ENCODE results near the gene CPEB2.

The CPEB2 gene

GRCh38 chr4:15010038-15010585 is 7.8 kb downstream of the CPEB2 start:
- DNase-seq (ENCODE audit: low spot score), result no peak

- no peak for DNase-seq (ENCODE audit: low spot score)
Measured at GRCh38 chr4:15011166-15011565, 8.9 kb downstream of the CPEB2 start.

GRCh38 chr4:15012017-15012788 is 9.9 kb downstream of the CPEB2 start:
- no peak for DNase-seq (ENCODE audit: low spot score)

GRCh38 chr4:15013585-15013984 is 11.3 kb downstream of the CPEB2 start:
- no peak for DNase-seq (ENCODE audit: low spot score)

- DNase-seq (ENCODE audit: low spot score), result no peak
Measured at GRCh38 chr4:15015170-15015569, 12.9 kb downstream of the CPEB2 start.

- DNase-seq (ENCODE audit: low spot score), result no peak
Measured at GRCh38 chr4:15018361-15018760, 16.1 kb downstream of the CPEB2 start.

GRCh38 chr4:15020502-15021286 is 18.4 kb downstream of the CPEB2 start:
- DNase-seq (ENCODE audit: low spot score), result no peak

GRCh38 chr4:15021311-15021710 is 19.0 kb downstream of the CPEB2 start:
- DNase-seq (ENCODE audit: low spot score), result no peak

GRCh38 chr4:15021946-15022345 is 19.7 kb downstream of the CPEB2 start:
- DNase-seq (ENCODE audit: low spot score), result no peak

- DNase-seq (ENCODE audit: low spot score), result no peak
Measured at GRCh38 chr4:15024386-15024785, 22.1 kb downstream of the CPEB2 start.

GRCh38 chr4:15025693-15026092 is 23.4 kb downstream of the CPEB2 start:
- DNase-seq (ENCODE audit: low spot score), result no peak

- DNase-seq (ENCODE audit: low spot score), result no peak
Measured at GRCh38 chr4:15027921-15028435, 25.7 kb downstream of the CPEB2 start.

- no peak for DNase-seq (ENCODE audit: low spot score)
Measured at GRCh38 chr4:15031197-15031596, 28.9 kb downstream of the CPEB2 start.

GRCh38 chr4:15031993-15032675 is 29.9 kb downstream of the CPEB2 start:
- DNase-seq (ENCODE audit: low spot score), result no peak

GRCh38 chr4:15034071-15034764 is 31.9 kb downstream of the CPEB2 start:
- no peak for DNase-seq (ENCODE audit: low spot score)

- no peak for DNase-seq (ENCODE audit: low spot score)
Measured at GRCh38 chr4:15035159-15035558, 32.9 kb downstream of the CPEB2 start.

GRCh38 chr4:15037923-15038541 is 35.8 kb downstream of the CPEB2 start:
- no peak for DNase-seq (ENCODE audit: low spot score)

- no peak for DNase-seq (ENCODE audit: low spot score)
Measured at GRCh38 chr4:15040916-15041463, 38.7 kb downstream of the CPEB2 start.

GRCh38 chr4:15042529-15043167 is 40.4 kb downstream of the CPEB2 start:
- DNase-seq (ENCODE audit: low spot score), result no peak

- peak; percentile 11 for DNase-seq (ENCODE audit: low spot score)
Measured at GRCh38 chr4:15043226-15043625, 40.9 kb downstream of the CPEB2 start.

All from NAMALWA (cell line).